Inflammatory macrophage treated with lipopolysaccharide for 4 hours (primary cell): ENCODE results near the gene CABLES2.
A peak's percentile ranks its signal among the peaks of the same experiment; 100 is the strongest.

Experiments
- DNase-seq: peaks from one replicate; pipeline ENCODE4 v3.0.0-alpha.2; 2020

CABLES2 gene

DNA sequence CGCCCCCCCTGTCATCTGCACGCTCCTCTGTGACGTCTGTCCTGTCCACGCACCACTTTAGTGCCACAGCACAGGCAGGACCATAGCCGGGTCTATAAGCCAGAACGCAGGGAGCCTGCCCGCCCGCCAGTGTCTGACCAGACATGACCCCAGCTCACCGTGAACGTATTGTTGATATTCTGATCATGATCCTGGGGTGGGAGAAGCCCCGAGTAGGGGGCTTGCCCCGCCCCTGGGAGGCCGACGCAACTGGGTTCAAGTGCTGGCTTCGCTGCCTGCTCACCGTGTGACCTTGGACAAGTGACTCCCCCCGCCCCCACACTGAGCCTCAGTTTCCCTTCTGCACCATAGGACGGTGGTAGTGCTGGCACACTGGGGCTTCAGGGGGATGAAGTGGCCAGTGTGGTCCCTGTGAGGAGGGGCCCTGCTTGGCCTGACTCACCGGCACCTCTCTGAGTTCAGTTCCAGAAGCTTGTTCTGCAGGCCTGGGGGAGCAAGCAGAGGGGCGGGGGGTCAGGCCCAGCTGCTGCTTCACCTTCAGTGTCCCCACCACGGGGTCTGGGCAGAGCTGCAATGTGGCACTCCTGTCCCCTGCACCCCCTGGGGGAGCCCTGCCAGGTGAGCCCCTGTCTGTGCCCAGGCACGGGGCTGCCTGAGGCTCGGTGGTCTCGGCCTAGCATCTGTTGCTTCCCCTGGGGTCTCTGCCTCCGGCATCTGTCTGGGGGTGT is 11.1 kb upstream of the CABLES2 start:
- DNase-seq = no peak

DNA sequence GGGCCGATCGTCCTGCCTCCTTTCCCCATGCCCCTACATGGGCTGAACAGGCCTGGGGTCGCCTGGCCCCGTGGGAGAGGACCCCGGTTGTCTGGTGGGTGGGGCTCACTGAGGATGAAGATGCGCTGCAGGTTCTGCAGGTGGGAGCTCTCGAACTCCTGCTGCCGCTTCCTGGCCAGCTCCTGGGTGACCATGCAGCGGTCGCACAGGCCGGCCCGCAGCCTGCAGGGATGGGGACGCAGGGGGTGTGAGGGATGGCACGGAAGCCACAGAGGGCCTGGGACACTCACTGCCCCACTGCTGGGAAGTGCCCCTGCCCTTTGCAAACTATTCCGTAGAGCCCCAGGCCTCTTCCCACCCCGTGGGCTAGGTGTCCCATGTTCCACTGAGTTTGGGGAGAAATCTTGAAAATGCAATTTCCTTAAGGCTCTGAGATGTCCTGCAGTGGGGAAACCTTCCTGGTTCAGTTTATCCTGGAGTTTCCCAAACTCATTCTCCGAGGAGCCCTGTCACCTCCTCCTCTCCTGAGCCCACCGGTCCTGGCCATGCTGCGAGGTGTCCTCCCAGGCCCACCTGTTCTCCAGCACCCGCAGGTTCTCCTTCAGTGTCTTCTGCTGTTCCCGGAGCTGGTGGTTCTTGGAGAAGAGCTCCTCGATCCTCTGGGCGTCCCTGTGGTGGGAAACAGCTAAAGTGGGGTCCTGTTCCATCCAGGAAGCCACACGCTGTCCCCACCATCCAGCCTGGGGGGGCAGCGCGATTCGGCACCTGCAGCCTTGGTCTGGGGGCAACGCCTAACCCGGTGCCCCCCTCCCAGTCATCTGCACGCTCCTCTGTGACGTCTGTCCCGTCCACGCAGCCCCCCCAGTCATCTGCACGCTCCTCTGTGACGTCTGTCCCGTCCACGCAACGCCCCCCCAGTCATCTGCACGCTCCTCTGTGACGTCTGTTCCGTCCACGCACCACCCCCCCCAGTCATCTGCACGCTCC is 9.9 kb upstream of the CABLES2 start:
- no peak for DNase-seq

DNA sequence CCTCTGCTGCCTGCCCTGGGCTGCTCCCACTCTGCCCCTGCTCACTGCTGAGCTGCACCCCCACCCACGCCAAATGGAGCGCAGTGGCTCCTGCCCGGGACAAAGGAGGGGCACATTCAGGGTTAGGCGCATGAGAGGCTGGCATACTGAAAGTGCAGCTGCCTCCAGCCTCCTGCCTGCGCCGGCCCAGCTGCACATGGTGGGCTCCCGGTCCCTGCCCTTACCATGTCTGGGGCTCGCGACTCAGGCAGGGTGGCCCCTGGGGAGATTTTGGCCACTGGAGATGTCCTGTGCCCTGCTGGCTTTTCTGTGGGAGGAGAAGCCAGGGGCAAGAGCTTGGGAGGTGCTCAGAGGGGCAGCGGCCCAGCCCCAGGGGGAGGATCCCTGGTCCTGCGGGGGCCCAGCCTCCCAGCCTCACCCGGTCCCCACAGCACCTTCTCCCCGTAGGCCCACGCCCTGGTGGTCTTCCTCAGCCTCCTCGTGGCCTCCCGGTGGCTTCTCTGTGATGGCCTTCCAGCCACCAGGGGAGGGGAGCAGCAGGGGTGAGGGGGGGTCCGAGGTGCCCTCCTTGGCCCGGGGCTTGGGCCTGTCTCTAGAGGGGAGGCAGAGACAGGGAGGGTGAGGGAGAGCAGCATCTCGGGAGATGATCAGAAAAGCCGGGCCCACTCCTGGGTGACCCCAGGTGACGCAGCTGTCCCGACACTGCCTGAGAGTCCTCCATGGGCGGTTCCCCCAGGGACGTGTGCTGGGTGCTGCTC is 8.4 kb upstream of the CABLES2 start:
- DNase-seq = no peak

DNA sequence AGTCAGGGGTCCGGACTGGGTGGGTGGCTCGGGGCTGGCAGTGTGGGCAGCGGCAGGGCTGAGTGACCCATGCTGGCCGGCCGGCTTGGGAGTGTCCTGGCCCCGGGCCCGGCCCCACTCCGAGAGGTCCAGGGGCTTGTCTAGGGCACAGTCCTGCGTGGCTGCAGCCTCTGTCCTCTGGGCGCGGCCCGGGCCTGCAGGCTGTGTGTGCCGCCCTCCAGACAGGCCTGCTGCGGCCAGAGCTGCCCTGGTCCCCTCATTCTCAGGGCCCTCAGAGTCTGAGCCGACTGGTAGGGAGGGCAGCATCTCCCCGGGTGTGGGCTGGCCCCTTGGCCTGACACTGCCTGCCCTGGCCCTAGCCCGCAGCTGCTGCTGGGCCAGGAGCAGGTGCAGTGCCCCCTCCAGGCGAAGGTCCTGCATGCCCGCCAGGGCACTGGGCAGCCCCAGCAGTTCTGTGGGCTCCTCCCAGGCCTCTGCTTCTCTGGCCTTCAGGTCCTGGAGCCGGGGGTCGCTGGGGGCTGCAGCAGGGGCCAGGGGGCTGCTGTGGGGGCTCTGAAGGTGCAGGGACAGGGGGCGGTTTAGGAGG is 6.9 kb upstream of the CABLES2 start:
- no peak for DNase-seq

DNA sequence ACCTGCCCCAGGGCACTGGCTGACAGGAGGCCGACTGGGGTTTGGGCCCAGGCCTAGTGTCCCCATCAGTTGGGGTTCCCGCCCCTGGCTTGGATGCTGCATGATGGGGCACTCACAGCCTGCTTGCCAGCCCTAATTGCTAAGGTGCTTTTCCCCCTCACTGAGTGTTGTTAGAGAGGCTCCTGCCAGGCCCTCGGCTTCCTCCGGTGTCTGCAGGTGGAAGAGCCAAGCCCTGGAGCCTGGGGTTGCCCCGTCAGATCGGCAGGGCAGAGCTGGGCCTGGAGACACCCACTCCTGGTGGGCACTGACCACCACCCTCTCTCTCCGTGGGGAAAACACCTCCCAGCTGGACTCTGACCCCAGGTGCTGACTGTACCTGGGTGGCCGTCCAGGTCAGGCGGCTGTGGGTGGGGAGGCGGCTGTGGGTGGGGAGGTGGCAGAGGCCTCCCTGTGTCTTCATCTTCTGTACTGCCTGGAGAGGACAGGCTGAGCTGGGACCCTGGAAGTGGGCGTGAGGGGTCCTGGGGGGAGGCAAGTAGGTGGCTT is 6.0 kb upstream of the CABLES2 start:
- no peak for DNase-seq

DNA sequence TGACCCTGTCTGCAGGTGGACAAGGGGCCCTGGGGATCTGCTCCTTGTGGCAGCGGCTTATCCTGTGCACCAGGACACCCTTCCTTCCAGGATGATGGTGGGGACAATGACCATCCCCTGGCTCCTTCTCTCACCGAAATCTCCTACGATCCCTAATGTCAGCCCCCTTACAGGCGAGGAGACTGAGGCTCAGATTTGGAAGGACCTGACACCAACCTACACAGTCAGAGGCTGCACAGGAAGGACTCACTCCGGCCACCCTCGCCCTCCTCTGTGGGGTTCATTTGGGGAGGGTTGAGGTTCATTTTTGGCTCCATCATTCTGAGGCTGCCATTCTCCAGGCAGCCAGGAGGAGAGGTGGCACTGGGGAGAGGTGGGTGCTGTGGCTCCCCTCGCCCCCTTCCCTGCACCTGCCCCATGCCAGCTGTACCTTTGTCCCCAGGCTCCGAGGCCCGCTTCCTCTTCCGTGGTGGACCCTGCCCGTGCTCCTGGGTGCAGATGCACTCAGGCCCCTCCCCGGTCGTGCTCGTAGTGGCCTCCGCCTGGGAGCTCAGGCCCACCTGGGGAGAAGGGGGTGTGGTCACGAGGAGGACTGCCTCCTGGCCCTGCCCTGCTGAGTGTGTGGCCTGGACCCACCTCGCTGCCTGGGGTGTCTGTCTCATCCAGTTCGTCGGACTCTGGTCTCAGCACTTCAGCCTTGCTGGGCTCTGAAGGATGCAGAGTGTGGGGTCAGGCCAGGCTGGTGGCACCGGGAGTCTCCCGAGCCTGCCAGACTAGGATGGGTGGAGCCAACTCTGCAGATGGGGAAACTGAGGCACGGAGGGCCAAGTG is 5.3 kb upstream of the CABLES2 start:
- DNase-seq = no peak

DNA sequence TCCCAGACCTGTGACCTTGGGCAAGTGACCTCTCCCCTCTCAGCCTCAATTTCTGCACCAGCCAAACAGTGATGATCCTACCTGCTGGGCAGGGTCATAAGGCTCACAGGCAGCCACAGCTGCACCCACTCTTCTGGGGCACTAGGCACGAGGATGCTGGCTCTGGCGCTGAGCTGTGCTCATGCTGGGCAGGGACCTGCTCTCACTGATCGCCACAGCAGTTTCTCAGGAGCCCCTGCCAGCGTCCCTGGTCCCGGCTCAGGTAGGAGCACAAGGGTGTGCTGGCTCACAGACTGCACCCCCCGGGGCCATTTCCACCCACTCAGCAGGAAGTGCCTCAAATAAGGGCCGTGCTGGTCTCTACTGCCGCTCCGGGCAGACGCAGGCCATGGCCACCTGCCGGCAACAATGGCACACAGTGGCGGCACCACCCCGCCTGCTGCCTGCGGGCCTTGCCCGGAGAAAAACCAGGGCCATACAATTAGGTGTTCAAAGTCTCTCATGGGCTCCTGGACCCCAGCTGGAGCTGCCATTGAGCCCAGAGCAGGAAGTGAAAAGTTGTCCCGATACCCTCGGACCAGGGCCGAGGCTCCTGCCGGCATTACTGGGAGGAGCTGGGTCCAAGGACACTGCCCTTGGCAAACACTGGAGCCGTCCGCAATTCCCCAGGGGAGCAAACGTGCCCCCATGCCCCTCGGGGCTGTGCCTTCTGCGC is 4.6 kb upstream of the CABLES2 start:
- no peak for DNase-seq

DNA sequence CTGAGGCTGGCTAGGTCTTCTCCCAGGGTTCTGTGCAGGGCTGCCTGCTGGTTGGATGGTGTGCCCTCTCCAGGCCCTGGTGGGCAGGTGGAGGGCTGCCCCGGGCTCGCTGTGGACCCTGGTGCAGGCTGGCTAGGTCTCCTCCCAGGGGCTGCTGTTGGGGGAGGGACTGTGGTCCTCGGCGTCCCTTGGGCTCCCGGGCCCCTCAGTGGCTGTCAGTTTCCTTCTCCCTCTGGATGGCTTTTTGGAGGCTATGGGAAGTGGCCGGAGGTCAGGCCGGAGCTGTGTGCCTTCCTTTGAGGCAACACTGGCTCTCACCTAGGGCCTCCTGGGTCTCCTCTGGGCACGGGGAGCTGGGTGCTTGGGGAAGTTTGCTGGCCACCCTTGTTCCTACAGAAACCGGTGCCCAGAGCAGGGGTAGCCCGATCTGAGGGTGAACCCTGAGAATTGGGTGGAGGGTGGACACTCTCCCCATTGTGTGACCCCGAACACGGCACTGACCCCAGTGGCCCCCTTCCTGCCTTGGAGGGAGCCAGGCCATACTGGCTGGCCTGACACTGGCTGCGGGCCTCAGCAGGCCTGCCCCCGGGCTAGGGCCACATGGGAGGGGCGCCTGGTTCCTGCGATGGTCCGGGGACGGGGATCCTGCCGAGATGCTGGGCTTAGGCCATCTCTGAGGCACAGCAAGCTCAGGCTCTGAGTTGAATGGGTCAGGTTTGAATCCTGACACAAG is 3.8 kb upstream of the CABLES2 start:
- DNase-seq = no peak

DNA sequence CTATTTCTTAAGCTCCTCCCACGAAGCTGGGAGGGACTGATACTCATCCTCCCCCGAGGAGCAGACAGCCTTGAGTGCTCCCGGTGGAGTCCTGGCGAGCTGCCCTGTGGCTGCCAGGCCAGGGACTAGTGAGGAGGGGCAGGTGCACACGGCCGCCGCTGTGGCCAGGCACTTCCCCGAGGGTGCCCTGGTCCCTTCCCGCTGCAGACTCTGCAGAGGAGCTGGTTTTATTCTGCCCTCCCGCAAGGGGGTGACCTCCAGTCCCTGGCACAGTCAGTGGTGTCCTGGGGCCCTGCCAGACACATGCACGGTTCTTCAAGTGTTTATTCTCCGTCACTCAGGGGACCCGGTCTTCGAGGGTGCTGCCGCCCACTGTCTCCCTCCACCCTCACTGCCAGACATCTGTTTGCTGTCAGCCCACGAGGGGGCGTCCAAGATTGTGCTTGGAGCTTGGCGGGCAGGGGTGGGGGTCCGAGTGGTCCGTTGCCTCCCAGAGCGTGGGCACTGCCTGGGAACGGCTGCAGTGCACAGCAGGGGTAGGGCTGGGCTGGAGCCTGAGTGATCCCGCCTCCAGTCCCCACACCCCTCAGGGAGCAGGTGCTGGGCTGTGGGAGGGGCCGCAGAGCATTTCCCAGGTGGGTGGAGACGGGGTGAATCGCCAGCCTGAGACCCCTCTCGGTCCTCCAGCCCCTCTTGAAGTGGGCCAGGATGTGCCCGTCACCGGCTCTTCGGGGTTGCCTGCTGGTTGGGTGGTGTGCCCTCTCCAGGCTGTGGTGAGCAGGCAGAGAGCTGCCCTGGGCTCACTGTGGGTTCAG is 3.1 kb upstream of the CABLES2 start:
- no peak for DNase-seq

DNA sequence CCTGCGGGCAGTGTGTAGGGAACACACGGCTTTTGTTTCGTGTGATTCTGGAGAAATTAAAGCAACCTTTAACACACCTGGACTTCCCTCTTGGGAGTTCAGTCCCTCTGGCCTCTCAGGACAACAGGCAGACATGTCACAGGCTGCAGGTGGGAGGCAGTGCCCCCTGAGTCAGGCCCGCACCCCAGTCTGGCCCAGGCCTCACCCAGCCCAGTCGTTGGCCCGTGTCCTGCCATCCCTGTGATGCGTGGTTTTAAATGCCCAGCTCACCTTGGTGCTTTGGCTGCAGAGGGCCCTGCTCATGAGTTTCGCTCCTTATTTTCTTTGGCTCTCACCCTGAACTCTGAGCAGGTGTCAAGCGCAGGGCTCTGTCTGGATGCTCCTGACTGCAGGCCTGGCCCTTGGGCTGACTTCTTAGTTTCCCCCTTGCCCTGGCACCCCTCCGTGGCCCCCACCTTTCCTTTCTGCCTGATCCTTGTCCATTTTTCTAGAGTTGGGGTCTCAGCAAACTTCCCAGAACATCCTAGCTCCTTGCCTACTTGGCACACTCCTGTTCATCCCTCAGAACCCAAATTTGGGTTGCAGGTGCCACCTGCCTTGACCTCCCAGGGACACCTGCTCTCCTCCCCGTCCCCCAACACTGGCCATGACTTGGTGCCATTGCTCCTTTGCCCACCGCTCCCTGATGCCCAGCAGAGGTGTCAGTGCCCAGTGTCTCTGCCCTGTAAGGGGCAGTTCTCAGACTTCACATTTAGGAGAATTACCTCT is 2.2 kb upstream of the CABLES2 start:
- DNase-seq = no peak

DNA sequence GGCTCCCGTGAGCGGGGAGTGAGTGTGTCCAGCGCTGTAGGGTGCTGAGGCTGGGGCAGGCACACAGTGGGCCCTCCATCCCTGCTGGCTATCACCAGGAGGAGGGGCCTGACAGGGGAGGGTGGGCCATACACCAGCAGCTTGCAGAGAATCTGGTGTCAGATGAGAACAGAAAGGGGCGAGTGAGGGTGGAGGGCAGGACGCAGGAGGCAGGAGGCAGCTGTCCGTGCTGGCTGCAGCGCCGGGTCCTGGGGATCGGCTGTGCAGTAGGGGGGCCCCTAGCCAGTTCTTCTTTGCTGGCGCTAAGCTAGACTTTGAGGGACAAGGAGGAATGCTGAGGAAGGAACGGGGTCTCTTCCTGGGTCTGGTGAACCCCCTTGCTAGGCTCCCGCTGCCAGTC is 1.6 kb upstream of the CABLES2 start:
- no peak for DNase-seq

DNA sequence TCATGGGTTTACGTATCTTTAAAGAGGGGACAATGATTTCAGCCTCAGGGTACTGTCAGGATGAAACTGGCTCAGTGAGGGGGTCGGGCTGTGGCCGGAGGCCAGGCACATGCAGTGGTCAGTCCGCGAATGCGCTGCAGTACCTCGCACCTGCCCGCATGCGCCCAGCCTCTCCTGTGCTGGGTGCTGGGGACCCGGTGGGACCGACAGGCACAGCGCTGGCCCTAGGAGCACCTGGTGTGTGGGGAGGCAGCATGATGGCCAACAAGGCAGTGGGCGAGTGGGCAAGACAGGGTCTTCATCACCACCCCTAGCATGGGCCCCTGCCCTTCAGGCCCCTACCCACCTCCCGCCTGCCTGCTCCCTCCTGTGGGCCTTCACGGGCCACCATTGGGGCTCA is 970 bp upstream of the CABLES2 start:
- no peak for DNase-seq

DNA sequence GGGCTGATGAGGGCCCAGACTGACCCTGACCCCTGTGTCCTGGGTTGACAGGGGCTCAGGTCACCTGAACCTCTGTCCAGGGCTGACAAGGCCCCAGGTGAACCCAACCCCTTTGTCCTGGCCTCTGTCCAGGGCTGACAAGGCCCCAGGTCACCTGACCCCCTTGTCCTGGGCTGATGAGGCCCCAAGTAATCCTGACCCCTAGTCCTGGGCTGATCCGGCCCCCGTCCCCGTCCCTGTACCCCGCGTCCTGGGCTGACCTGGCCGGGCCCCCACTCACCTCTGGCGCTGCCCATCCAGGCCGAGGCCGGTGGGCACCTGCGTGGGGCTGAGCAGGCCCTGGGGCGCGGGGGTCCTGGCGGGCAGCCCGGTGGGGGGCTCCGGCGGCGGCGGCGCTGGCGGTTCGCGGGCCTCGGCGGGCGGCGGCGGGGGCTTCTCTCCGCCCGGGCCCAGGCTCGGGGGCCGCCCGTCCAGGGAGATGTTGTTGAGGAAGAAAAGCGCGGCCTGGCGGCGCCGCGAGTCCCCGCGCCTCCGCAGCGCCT is 379 bp downstream of the CABLES2 start:
- DNase-seq = no peak

DNA sequence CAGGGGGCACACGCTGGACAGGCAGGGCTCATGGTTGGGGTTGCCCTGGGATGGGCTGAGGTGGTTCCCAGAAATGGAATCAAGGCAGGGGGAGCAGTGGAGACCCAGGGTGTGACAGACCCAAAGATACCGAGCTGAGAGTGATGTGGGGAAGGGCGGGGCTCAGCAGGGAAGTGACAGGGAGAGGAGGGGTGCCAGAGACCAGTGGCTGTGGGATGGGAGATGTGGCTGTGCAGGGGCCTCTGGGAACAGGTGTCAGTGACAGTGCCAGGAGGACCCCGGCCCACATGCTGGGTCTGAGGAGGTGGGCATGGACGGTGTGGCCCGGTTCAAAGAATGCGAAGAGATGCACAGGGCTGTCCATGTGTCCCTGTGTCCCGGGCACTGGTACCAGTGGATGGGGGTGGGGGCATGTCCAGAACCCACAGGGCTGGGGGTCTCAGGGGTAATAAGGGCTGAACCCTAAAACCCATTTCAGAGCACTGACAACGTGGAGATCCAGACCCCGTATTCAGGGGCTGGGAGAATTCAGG is 1.0 kb downstream of the CABLES2 start:
- no peak for DNase-seq

DNA sequence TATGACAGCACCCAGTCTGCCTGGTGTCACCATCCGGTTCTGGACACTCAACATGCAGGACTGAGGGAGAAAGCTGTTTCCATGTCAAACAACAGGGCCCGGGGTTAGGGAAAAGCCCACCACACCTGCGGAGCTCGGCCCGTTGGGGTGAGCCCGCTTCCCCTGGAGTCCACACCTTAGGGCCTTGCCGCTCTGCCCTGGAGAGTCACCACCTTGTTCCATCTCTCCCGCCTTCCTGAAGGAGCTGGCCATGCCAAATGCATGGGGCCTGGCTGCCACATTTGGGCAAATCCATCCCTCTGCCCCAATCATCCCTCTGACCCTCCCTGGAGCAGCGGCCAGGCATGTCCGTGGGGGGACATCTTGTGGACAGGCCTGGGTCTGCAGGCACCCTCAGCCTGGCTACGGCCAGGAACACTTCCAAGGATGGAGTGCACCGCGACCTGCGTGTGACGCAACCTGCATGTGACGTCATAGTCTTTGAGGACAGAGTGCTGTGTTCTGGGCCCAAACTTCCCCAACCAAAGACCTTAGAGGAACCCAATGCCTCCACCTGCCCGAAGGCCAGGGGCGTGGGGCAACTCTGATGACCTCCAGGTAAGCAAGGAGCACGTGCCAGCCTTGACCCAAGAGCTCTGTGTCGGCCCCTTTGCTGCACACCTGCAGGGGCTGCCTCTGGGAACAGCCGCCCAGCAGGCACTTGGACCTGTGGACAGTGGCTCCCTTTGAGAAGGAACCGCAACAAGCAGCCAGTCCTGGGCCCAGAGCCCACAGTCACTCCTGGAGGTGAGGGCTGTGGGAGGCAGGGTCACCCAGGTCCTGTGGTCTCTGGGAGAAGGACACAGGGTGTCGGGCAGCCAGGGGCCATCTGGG is 1.7 kb downstream of the CABLES2 start:
- peak; percentile 30 for DNase-seq

DNA sequence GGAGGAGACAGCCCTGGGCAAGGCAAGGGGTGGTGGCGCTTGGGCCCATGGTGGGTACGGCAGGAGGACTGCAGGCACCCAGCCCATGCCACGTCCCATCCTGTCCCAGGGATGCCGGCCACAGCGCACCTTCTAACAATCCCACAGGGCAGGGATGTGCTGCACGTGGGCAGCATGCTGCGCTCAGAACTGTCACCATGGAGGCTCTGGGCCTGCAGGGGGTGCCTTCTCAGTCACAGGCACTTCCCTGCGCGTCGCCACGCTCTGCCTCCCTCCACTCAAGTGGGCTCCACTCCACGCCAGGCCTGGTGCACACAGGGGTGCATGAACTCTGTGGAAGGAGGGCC is 2.4 kb downstream of the CABLES2 start:
- no peak for DNase-seq

DNA sequence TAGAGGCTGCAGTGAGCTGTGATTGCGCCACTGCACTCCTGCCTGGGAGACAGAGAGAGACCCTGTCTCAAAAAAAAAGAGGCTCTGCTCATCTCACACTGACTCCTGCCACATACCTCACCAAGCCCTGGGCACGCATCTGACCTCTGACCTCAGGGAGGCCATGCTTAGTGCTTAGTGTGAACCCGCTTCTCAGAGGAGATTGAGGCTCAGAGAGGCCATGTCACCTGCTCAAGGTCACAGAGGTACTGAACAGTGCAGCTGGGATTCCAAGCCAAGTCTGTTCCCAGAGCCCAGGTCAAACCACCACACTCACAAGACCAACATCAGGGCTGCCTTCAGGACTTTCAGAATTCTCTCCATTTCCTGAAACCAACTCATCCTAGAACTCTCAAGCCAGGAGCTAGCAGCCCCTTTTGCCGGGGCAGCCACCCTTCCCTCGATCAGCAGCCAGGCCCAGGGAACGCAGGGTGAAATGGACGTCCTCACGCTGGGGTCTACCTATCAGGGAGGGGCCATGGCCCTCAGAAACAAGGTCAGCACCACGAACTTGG is 2.9 kb downstream of the CABLES2 start:
- no peak for DNase-seq
